GM19452 (cell line): ENCODE measurements around the gene SLC7A8.
"Not testable (repeated sequence)": the region's sequence is repeated elsewhere in the genome, so short reads cannot be mapped to it uniquely, and the experiment has no call there.

Experiments used
- ATAC-seq: cut with Tn5 transposase; IDR thresholded peaks from one replicate; pipeline ENCODE4 v1.9.1; 2021; ENCODE audit not compliant: unreplicated experiment

The SLC7A8 gene

GRCh38 chr14:23183479-23183878 lies at the start of gene SLC7A8:
Gene SLC7A8 (minus strand): TSS chr14:23183660. CDS start chr14:23182914, 746 bp downstream.
- no peak for ATAC-seq

- ATAC-seq: not testable (repeated sequence)
Observed at GRCh38 chr14:23232241-23232808, 48.9 kb upstream of the SLC7A8 start.

GRCh38 chr14:23228812-23229211 lies 45.4 kb upstream of the SLC7A8 start:
- no peak for ATAC-seq

GRCh38 chr14:23227566-23227965 lies 44.1 kb upstream of the SLC7A8 start:
- no peak for ATAC-seq

- ATAC-seq: not testable (repeated sequence)
Observed at GRCh38 chr14:23224958-23225357, 41.5 kb upstream of the SLC7A8 start.

GRCh38 chr14:23219075-23219474 lies 35.6 kb upstream of the SLC7A8 start:
- no peak for ATAC-seq

- no peak for ATAC-seq
Observed at GRCh38 chr14:23217032-23218020, 33.9 kb upstream of the SLC7A8 start.

- no peak for ATAC-seq
Observed at GRCh38 chr14:23215421-23215820, 32.0 kb upstream of the SLC7A8 start.

GRCh38 chr14:23209651-23210423 lies 26.4 kb upstream of the SLC7A8 start:
- ATAC-seq: no peak

- no peak for ATAC-seq
Observed at GRCh38 chr14:23208324-23208723, 24.9 kb upstream of the SLC7A8 start.

GRCh38 chr14:23207146-23207540 lies 23.7 kb upstream of the SLC7A8 start:
- ATAC-seq: no peak

GRCh38 chr14:23206422-23207145 lies 23.1 kb upstream of the SLC7A8 start:
- no peak for ATAC-seq

- ATAC-seq: no peak
Observed at GRCh38 chr14:23202001-23202400, 18.5 kb upstream of the SLC7A8 start.

GRCh38 chr14:23199141-23199540 lies 15.7 kb upstream of the SLC7A8 start:
- not testable (repeated sequence) for ATAC-seq

GRCh38 chr14:23196487-23196886 lies 13.0 kb upstream of the SLC7A8 start:
- ATAC-seq: not testable (repeated sequence)

GRCh38 chr14:23195552-23196101 lies 12.2 kb upstream of the SLC7A8 start:
- no peak for ATAC-seq

- no peak for ATAC-seq
Observed at GRCh38 chr14:23193432-23193831, 10.0 kb upstream of the SLC7A8 start.

- no peak for ATAC-seq
Observed at GRCh38 chr14:23187925-23188324, 4.5 kb upstream of the SLC7A8 start.

- no peak for ATAC-seq
Observed at GRCh38 chr14:23186913-23187654, 3.6 kb upstream of the SLC7A8 start.

- no peak for ATAC-seq
Observed at GRCh38 chr14:23185063-23185462, 1.6 kb upstream of the SLC7A8 start.
